ENCODE data around the gene ADGRE2.

GRCh38 chr19:14762111-14762510, 16.2 kb downstream of the ADGRE2 start:
- no peak for TF ChIP-seq CTCF (conservative IDR thresholded peaks at IDR 0.05; ENCODE audit: low read depth in 2 of 2)
- TF ChIP-seq EZH2 (IDR thresholded peaks at IDR 0.05; ENCODE audit: low read depth, unreplicated experiment) = no peak
- TF ChIP-seq REST (IDR thresholded peaks at IDR 0.05; ENCODE audit: unreplicated experiment) = no peak
- no peak for TF ChIP-seq CREB1 (CRISPR knock-in tag; IDR thresholded peaks at IDR 0.05; ENCODE audit: low read depth)
- TF ChIP-seq POLR2AphosphoS5 (IDR thresholded peaks at IDR 0.05; ENCODE audit: low read depth) = no peak
- no peak for TF ChIP-seq JUNB (IDR thresholded peaks at IDR 0.05; ENCODE audit: unreplicated experiment)
- TF ChIP-seq EZH2phosphoT487 (IDR thresholded peaks at IDR 0.05; ENCODE audit: unreplicated experiment) = no peak
- no peak for TF ChIP-seq STAT1 (IDR thresholded peaks at IDR 0.05; ENCODE audit: unreplicated experiment)
- no peak for TF ChIP-seq ZNF114 (CRISPR knock-in tag; IDR thresholded peaks at IDR 0.05)

All from GM23338 (cell line).